Measurements from ENCODE around the gene RNF144A. TPM values are rescaled to one million over a fixed set of nuclear protein-coding genes. Genes with fewer than 3 reads are reported as not detected.

Gene RNF144A
- total and polyA plus RNA-seq, 2 donors (not counting 1 experiment from before 2014, with no cell fraction given) = 1.2 to 1.6 TPM

DNA sequence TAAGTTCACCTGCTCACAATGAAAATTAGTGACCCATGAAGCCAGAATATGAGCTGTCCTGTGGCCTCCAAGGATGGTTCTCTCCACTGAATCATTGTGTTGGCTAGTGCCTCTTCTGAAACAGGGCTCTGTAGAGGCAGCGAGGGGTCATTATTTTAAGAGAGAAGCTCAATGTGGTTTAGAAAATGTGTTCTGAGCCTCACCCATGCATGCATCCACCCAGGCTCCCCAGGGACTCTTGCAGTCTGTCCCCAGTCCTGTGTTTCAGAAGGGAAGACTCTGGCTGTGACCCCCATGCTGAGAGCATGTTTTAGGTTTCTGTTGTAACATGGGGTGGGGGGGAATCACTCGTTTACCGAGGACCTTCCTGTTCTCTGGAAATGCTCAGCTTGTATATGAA is 135.2 kb downstream of the RNF144A start:
- no peaks in the 10 kb centered on the region for H3K79me2 ChIP-seq (ENCODE audit: control insufficient read depth, insufficient read depth, low read length)
- H3K4me3 Mint-ChIP-seq = peak overlapping the region; percentile 53
- WGBS (ENCODE audit: insufficient coverage) = no CpG with 5 or more reads among the region's 3 CpGs
- H3K27me3 ChIP-seq (replicated peaks in 1 of 4; ENCODE audit: control extremely low read depth in 1 of 4, control insufficient read depth in 3 of 4, insufficient read depth in 4 of 4, low read length in 3 of 4) = peaks cover 0 to 28% (median 10%) of the 10 kb centered on the region in 4 experiments
- peaks cover 6% of the 10 kb centered on the region for H3K27me3 Mint-ChIP-seq
- H2AFZ ChIP-seq (ENCODE audit: insufficient read depth, low read depth, low read length, poor library complexity, severe bottlenecking) = no peak overlapping the region
- intact Hi-C loops (cut with micrococcal nuclease) = no loop called here
- no peaks in the 10 kb centered on the region for H3K9me3 Mint-ChIP-seq (ENCODE audit: insufficient read depth)
- H3K4me2 ChIP-seq (replicated peaks; ENCODE audit: low read depth, low read length, poor library complexity, severe bottlenecking) = peak overlapping the region; percentile 61
- POLR2A ChIA-PET = no interaction called here
- no peaks in the 10 kb centered on the region for H3K36me3 ChIP-seq (replicated peaks in 1 of 2; ENCODE audit: control extremely low read depth in 1 of 2, control insufficient read depth in 1 of 2, extremely low read depth in 1 of 2, insufficient read depth in 2 of 2, low read length in 1 of 2)
- H3K27ac ChIP-seq (ENCODE audit: low read length in 2 of 2) = no peak overlapping the region
- peaks cover 47 to 68% of the 10 kb centered on the region in 2 donors for H3K4me1 ChIP-seq (ENCODE audit: control insufficient read depth in 2 of 2, insufficient read depth in 2 of 2, low read length in 2 of 2)
- TF ChIP-seq EZH2 (IDR thresholded peaks at IDR 0.05; ENCODE audit: borderline replicate concordance, insufficient read depth, low read depth, low read length, poor library complexity, severe bottlenecking) = no peak
- TF ChIP-seq, protein P1, sequence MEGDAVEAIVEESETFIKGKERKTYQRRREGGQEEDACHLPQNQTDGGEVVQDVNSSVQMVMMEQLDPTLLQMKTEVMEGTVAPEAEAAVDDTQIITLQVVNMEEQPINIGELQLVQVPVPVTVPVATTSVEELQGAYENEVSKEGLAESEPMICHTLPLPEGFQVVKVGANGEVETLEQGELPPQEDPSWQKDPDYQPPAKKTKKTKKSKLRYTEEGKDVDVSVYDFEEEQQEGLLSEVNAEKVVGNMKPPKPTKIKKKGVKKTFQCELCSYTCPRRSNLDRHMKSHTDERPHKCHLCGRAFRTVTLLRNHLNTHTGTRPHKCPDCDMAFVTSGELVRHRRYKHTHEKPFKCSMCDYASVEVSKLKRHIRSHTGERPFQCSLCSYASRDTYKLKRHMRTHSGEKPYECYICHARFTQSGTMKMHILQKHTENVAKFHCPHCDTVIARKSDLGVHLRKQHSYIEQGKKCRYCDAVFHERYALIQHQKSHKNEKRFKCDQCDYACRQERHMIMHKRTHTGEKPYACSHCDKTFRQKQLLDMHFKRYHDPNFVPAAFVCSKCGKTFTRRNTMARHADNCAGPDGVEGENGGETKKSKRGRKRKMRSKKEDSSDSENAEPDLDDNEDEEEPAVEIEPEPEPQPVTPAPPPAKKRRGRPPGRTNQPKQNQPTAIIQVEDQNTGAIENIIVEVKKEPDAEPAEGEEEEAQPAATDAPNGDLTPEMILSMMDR (IDR thresholded peaks at IDR 0.05) = no peak
- DNase-seq (peak; percentile 41), ATAC-seq (ENCODE audit: low read depth) (peak; percentile 80)
- H3K9me3 ChIP-seq (ENCODE audit: control extremely low read depth in 1 of 3, control insufficient read depth in 2 of 3, insufficient read depth in 1 of 3, low read length in 2 of 3) = peaks cover 1 to 27% (median 11%) of the 10 kb centered on the region in 3 donors
- H3K4me1 Mint-ChIP-seq = peaks cover 32% of the 10 kb centered on the region
- H3K9ac ChIP-seq (ENCODE audit: low read length) = peak overlapping the region; percentile 6
- peak overlapping the region in 2 of 5 experiments; percentile 1 to 33 for H3K4me3 ChIP-seq (ENCODE audit: control extremely low read depth in 1 of 5, extremely low read depth in 1 of 5, insufficient read depth in 1 of 5, low read depth in 2 of 5, low read length in 4 of 5)
- H3K27ac Mint-ChIP-seq = no peak overlapping the region
- no peaks in the 10 kb centered on the region for H4K20me1 ChIP-seq (ENCODE audit: control insufficient read depth, insufficient read depth, low read length, poor library complexity, severe bottlenecking)
- CTCF ChIA-PET = interaction anchor here (0.5 to 1.1 kb wide), 3 partner anchors 9 to 157 kb away, joined by 3 to 4 read pairs (median 4); no protein-coding TSS in a partner anchor

DNA sequence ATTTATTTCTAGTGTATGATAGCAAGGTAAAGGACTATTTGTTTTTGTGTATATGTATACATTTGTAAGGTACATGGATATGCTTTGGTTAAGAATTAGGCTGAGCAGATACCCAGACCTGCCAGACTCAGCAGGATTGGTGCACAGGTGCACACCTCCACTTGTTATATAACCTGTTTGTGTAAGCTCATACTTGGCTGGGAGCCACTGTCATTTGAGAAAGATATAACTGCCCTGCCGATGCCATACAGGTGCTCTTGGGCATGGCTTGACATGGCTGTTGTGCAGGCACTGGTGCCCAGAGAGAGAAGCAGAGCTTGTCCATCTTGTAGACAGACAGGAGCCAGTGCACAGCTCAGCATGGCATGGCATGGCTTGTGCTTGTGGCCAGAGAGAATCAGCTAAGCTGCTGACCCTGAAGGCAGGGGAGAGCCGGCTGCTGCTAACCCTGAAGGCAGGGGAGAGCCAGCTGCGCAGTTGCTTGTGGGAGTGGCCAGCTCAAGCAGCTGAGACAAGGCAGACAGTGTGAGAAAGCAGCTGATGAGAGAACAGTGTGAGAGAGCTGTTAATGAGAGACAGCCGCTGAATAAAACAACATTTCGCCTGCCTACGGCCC is 136.5 kb downstream of the RNF144A start:
- ATAC-seq (ENCODE audit: low read depth) (no peak), DNase-seq (no peak)
- Histone ChIP-seq H3K79me2 (ENCODE audit: control insufficient read depth, insufficient read depth, low read length) (no peaks in the 10 kb centered on the region), H3K4me1 (ENCODE audit: control insufficient read depth in 2 of 2, insufficient read depth in 2 of 2, low read length in 2 of 2) (peaks cover 57 to 81% of the 10 kb centered on the region in 2 donors), H3K27me3 (replicated peaks in 1 of 4; ENCODE audit: control extremely low read depth in 1 of 4, control insufficient read depth in 3 of 4, insufficient read depth in 4 of 4, low read length in 3 of 4) (peaks cover 0 to 16% (median 7%) of the 10 kb centered on the region in 4 experiments), H2AFZ (ENCODE audit: insufficient read depth, low read depth, low read length, poor library complexity, severe bottlenecking) (no peak overlapping the region), H3K4me3 (ENCODE audit: control extremely low read depth in 1 of 5, extremely low read depth in 1 of 5, insufficient read depth in 1 of 5, low read depth in 2 of 5, low read length in 4 of 5) (no peak overlapping the region), H3K9ac (ENCODE audit: low read length) (no peak overlapping the region), H3K36me3 (replicated peaks in 1 of 2; ENCODE audit: control extremely low read depth in 1 of 2, control insufficient read depth in 1 of 2, extremely low read depth in 1 of 2, insufficient read depth in 2 of 2, low read length in 1 of 2) (no peaks in the 10 kb centered on the region), H3K9me3 (ENCODE audit: control extremely low read depth in 1 of 3, control insufficient read depth in 2 of 3, insufficient read depth in 1 of 3, low read length in 2 of 3) (peaks cover 1 to 27% (median 11%) of the 10 kb centered on the region in 3 donors), H3K27ac (ENCODE audit: low read length in 2 of 2) (no peak overlapping the region), H4K20me1 (ENCODE audit: control insufficient read depth, insufficient read depth, low read length, poor library complexity, severe bottlenecking) (no peaks in the 10 kb centered on the region), H3K4me2 (replicated peaks; ENCODE audit: low read depth, low read length, poor library complexity, severe bottlenecking) (no peak overlapping the region)
- no peak overlapping the region for H3K27ac Mint-ChIP-seq
- H3K4me1 Mint-ChIP-seq = peaks cover 37% of the 10 kb centered on the region
- no peak for TF ChIP-seq EZH2 (IDR thresholded peaks at IDR 0.05; ENCODE audit: borderline replicate concordance, insufficient read depth, low read depth, low read length, poor library complexity, severe bottlenecking)
- TF ChIP-seq, protein P1 (IDR thresholded peaks at IDR 0.05) = no peak
- intact Hi-C loops (cut with micrococcal nuclease) = no loop called here
- no peak overlapping the region for H3K4me3 Mint-ChIP-seq
- CTCF ChIA-PET = interaction anchor here (1.3 to 2.4 kb wide), 4 partner anchors 9 to 20 kb away, joined by 3 to 17 read pairs (median 4); no protein-coding TSS in a partner anchor
- POLR2A ChIA-PET = no interaction called here
- H3K27me3 Mint-ChIP-seq = no peaks in the 10 kb centered on the region
- WGBS (ENCODE audit: insufficient coverage) = 88% methylated on average over 3 of the region's 6 CpGs
- H3K9me3 Mint-ChIP-seq (ENCODE audit: insufficient read depth) = no peaks in the 10 kb centered on the region
